GM12878 (cell line): ENCODE results near the gene UBE2E1. TPM values are rescaled to one million over a fixed set of nuclear protein-coding genes. Genes with fewer than 3 reads are reported as not detected.
A peak's percentile ranks its signal among the peaks of the same experiment; 100 is the strongest.

Source experiments
- ATAC-seq: fragments of 200-7000 bp; cut with Tn5 transposase; 3 replicates; pipeline ENCODE4 v1.9.1; 2020; ENCODE audit warnings: mild to moderate bottlenecking, moderate library complexity
- BruUV-seq: library from RNA; stranded (reverse); fragments of 400-500 nt; replicated peaks from 2 replicates; lab custom pipeline; 2021; lab: Mats Ljungman, UMichigan
- CTCF ChIA-PET: fragments of 300-600 bp; sonication (Branson Sonifier 250); formaldehyde crosslinking; extraction: SDS; loops from one replicate; lab custom pipeline; 2021; ENCODE audit warnings: inconsistent platforms; lab: Yijun Ruan, JAX
- POLR2A ChIA-PET: fragments of 350-600 bp; formaldehyde crosslinking; extraction: SDS; loops from one replicate; lab custom pipeline; 2021; ENCODE audit warnings: inconsistent platforms; lab: Charles Lee
- RAD21 ChIA-PET: fragments of 300-600 bp; sonication (Branson Sonifier 250); formaldehyde crosslinking; loops from one replicate; lab custom pipeline; 2023; ENCODE audit warnings: antibody characterized with exemption; ENCODE audit not compliant: unreplicated experiment; lab: Charles Lee
- SMC1A ChIA-PET: fragments of 300-600 bp; sonication (Branson Sonifier 250); formaldehyde crosslinking; loops from one replicate; lab custom pipeline; 2023; ENCODE audit not compliant: unreplicated experiment, uncharacterized antibody; lab: Charles Lee
- DNase-seq: peaks from one replicate; pipeline ENCODE4 v3.0.0-alpha.2; 2011; ENCODE audit warnings: low read depth, low spot score
- FAIRE-seq: peaks from 3 replicates; lab custom pipeline; 2011; peaks lifted over from hg19 to GRCh38; lab: Jason Lieb, UNC
- H2AFZ ChIP-seq: 2 replicates; pipeline ENCODE4 v1.6.0; 2011; ENCODE audit warnings: low read depth, low read length, control low read depth; ENCODE audit not compliant: control insufficient read depth
- H3K27ac ChIP-seq: 2 replicates; pipeline ENCODE4 v1.5.1; 2011; ENCODE audit warnings: control low read depth; ENCODE audit not compliant: control insufficient read depth, insufficient read depth
- H3K27me3 ChIP-seq, 2 experiments: replicated peaks in 1 of 2; 2 replicates each; pipeline versions ENCODE4 v1.6.0 to v1.6.1; 2011; ENCODE audit warnings: low read length in 1 of 2; ENCODE audit not compliant: control insufficient read depth in 2 of 2, insufficient read depth in 2 of 2
- H3K36me3 ChIP-seq, 2 experiments: 2 replicates each; pipeline ENCODE4 v1.5.1; 2011; ENCODE audit warnings: low read length in 1 of 2; ENCODE audit not compliant: control insufficient read depth in 2 of 2, insufficient read depth in 2 of 2
- H3K4me1 ChIP-seq: 2 replicates; pipeline ENCODE4 v1.6.1; 2011; ENCODE audit warnings: mild to moderate bottlenecking, low read length, moderate library complexity, mixed read lengths; ENCODE audit not compliant: control insufficient read depth, insufficient read depth
- H3K4me2 ChIP-seq: 2 replicates; pipeline ENCODE4 v1.6.0; 2011; ENCODE audit warnings: control low read depth; ENCODE audit not compliant: control insufficient read depth, insufficient read depth
- H3K4me3 ChIP-seq: fragments of 200-600 bp; sonication (generic); 2 replicates; pipeline ENCODE4 v1.5.1; 2016
- H3K79me2 ChIP-seq: 2 replicates; pipeline ENCODE4 v1.6.0; 2011; ENCODE audit warnings: low read length; ENCODE audit not compliant: control insufficient read depth, insufficient read depth
- H3K9ac ChIP-seq: 2 replicates; pipeline ENCODE4 v1.8.0; 2011; ENCODE audit warnings: low read length, control low read depth, mixed read lengths; ENCODE audit not compliant: control insufficient read depth, insufficient read depth
- H3K9me3 ChIP-seq: replicated peaks from 3 replicates; pipeline ENCODE4 v1.5.1; 2011; ENCODE audit warnings: mild to moderate bottlenecking, low read length; ENCODE audit not compliant: control insufficient read depth, insufficient read depth
- H4K20me1 ChIP-seq: 2 replicates; pipeline ENCODE4 v1.6.0; 2011; ENCODE audit not compliant: control insufficient read depth, insufficient read depth
- CREB1 ChIP-seq: IDR thresholded peaks from 2 replicates; pipeline ENCODE4 v1.6.1; 2012; ENCODE audit warnings: low read depth, mild to moderate bottlenecking, inconsistent platforms
- CUX1 ChIP-seq: IDR thresholded peaks from 2 replicates; pipeline ENCODE4 v1.6.1; 2012; ENCODE audit warnings: improper control_type of control experiment, low read depth, low read length; ENCODE audit not compliant: insufficient replicate concordance
- ETV6 ChIP-seq, 2 experiments: fragments of 450-650 bp in 1 of 2; IDR thresholded peaks in 1 of 2; conservative IDR thresholded peaks in 1 of 2; 2 replicates each; pipeline ENCODE4 v1.6.1; 2014; ENCODE audit warnings: antibody characterized with exemption in 1 of 2, borderline replicate concordance in 1 of 2, low read depth in 1 of 2, mild to moderate bottlenecking in 1 of 2, moderate library complexity in 1 of 2
- IRF4 ChIP-seq: IDR thresholded peaks from 2 replicates; pipeline ENCODE4 v1.6.1; 2011; ENCODE audit warnings: low read depth, low read length
- KDM1A ChIP-seq: fragments of 200-600 bp; sonication (generic); IDR thresholded peaks from 2 replicates; pipeline ENCODE4 v1.6.1; 2016; ENCODE audit warnings: borderline replicate concordance
- MLLT1 ChIP-seq: fragments of 450-650 bp; IDR thresholded peaks from 2 replicates; pipeline ENCODE4 v1.6.1; 2016; ENCODE audit warnings: mild to moderate bottlenecking
- MTA3 ChIP-seq: IDR thresholded peaks from 2 replicates; pipeline ENCODE4 v1.6.1; 2012; ENCODE audit warnings: low read length, inconsistent platforms, borderline replicate concordance
- NBN ChIP-seq: fragments of 450-650 bp; IDR thresholded peaks from 2 replicates; pipeline ENCODE4 v1.6.1; 2016
- NKRF ChIP-seq: fragments of 450-650 bp; conservative IDR thresholded peaks from 2 replicates; pipeline ENCODE4 v1.6.1; 2017; ENCODE audit warnings: mild to moderate bottlenecking, moderate library complexity
- SMAD1 ChIP-seq: fragments of 450-650 bp; IDR thresholded peaks from 2 replicates; pipeline ENCODE4 v1.6.1; 2018; ENCODE audit warnings: mild to moderate bottlenecking, low read depth; ENCODE audit not compliant: partially characterized antibody
- WGBS: methylation state at CpG from one replicate; pipeline ENCODE4 v1.1.6; 2016; ENCODE audit warnings: low lambda C conversion rate; ENCODE audit not compliant: insufficient replicate concordance, insufficient coverage; ENCODE audit errors: missing lambda C conversion rate; 5-methylcytosine and 5-hydroxymethylcytosine counted together
- in situ Hi-C: fragments of 300-500 bp; cut with MboI; formaldehyde crosslinking; loops from 9 replicates; pipeline ENCODE4 v1.14.3; 2018; ENCODE audit warnings: mixed read lengths
- intact Hi-C: fragments of 100-400 bp; cut with micrococcal nuclease; formaldehyde crosslinking; loops from one replicate; pipeline ENCODE4 v1.14.2; 2022; ENCODE audit not compliant: unreplicated experiment
- polyA plus RNA-seq, 11 experiments: library from polyadenylated mRNA; depleted of rRNA in 4 of 11; unstranded in 6 of 11; stranded (reverse) in 5 of 11; fragments of >200 nt; fragmentation: Nextera tagmentation in 4 of 11; fragmentation: Illumina TruSeq in 1 of 11; extraction: Ambion mirVana in 4 of 11; extraction: Trizol in 1 of 11; gene quantifications; 1 replicate in 1 of 11; 2 replicates in 10 of 11; pipeline versions ENCODE4 v1.2.1 to v1.2.3, GENCODE V29; 2011 to 2016; ENCODE audit warnings: inconsistent platforms in 2 of 11, missing spikeins in 2 of 11, low read depth in 1 of 11
- total RNA-seq, 4 experiments: library from RNA; depleted of rRNA in 3 of 4; stranded (reverse); fragments of >200 nt in 3 of 4; fragmentation: Illumina TruSeq in 1 of 4; extraction: Trizol in 1 of 4; gene quantifications; 2 replicates each; pipeline versions ENCODE4 v1.2.1 to v1.2.3, GENCODE V29; 2013 to 2021

Gene UBE2E1
- total and polyA plus RNA-seq, 10 of the 15 experiments (the other 5 are each of a cell fraction or from before 2014, with no cell fraction given), result 18.7 to 425 (median 147) TPM

DNA sequence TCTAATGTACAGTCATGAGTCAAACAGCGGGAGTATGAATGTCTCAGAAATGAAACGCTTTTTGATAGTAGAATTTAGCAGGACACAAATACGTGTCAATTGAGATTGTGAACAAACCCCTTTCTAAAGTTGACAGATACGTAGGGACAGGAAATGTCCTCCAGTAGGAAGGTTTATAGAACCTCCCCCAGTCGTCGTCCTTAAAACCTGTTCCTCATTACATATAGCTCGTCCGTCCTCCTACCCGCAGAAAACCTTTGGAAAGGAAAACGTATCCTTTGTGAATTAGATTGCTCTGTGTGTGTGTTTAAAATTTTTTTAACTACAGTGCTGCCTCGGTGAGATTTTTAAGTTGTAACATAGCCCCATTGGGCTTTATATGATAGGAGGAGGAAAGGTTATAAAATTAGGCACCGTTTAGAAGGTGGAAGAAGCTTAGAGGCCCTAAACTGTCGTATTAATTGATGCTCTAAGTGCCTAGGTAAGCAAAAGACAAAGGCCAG, 4.1 kb downstream of the UBE2E1 start:
- ChIA-PET POLR2A (interaction anchor here (1.3 to 7.5 kb wide), 3 partner anchors 19 to 107 kb away, joined by 3 to 92 read pairs (median 17); partner anchors contain the start of genes NKIRAS1 and RPL15), RAD21 (interaction anchor here (0.7 to 7.8 kb wide), 10 partner anchors 9 to 155 kb away, joined by 3 to 96 read pairs (median 12); no protein-coding TSS in a partner anchor)
- H4K20me1 ChIP-seq, result no peaks in the 10 kb centered on the region
- H3K9me3 ChIP-seq, result no peaks in the 10 kb centered on the region
- H3K9ac ChIP-seq, result peak overlapping the region; percentile 84
- FAIRE-seq, result no peak
- TF ChIP-seq CUX1 (peak; percentile 24), MTA3 (0 out of 2 replicates have a peak, but pooled peaks have one; percentile 3), IRF4 (no peak), SMAD1 (peak; percentile 32), CREB1 (peak; percentile 15; the same call in 1 of the 2 replicates), KDM1A (no peak), NKRF (0 out of 2 replicates have a peak, but pooled peaks have one; percentile 19), MLLT1 (peak; percentile 42; the same call in 1 of the 2 replicates), ETV6 (conservative IDR thresholded peaks at IDR 0.05 in 1 of 2, IDR thresholded peaks at IDR 0.05 in 1 of 2; ENCODE audit: borderline replicate concordance in 1 of 2, low read depth in 1 of 2) (0 out of 4 replicates have a peak, but pooled peaks of 1 of the 2 experiments have one; percentile 5), NBN (peak; percentile 61; the same call in 1 of the 2 replicates)
- TF ChIP-seq, all 136 proteins: peak for 8
- WGBS, result 34% methylated on average over 13 of the region's 13 CpGs
- peak overlapping the region; percentile 94 for H3K4me2 ChIP-seq
- no peaks in the 10 kb centered on the region for H3K27me3 ChIP-seq
- H3K79me2 ChIP-seq, result peaks cover 88% of the 10 kb centered on the region
- ATAC-seq (peak; percentile 8; the same call in 1 of the 3 replicates), DNase-seq (no peak)
- ChIA-PET SMC1A (interaction anchor here (0.6 to 7.4 kb wide), 10 partner anchors 11 to 151 kb away, joined by 3 to 224 read pairs (median 4); no protein-coding TSS in a partner anchor), CTCF (interaction anchor here (1.2 to 4.2 kb wide), 8 partner anchors 9 to 49 kb away, joined by 3 to 21 read pairs (median 6); no protein-coding TSS in a partner anchor)
- H2AFZ ChIP-seq, result peak overlapping the region; percentile 31
- no peaks in the 10 kb centered on the region; a peak in 1 of 4 replicates for H3K36me3 ChIP-seq
- peak overlapping the region; percentile 98 for H3K4me3 ChIP-seq
- BruUV-seq, result no TSS peak
- intact Hi-C loops, result loop anchor here (2.0 to 10.0 kb wide), 8 partner anchors 49 to 1245 kb away; partner anchors contain the start of gene UBE2E2
- peak overlapping the region; percentile 86 for H3K27ac ChIP-seq
- in situ Hi-C loops, result no loop called here
- peaks cover 10% of the 10 kb centered on the region for H3K4me1 ChIP-seq
